NCI-H748 treated with DMSO at 0.1 percent for 48 hours (cell line): ENCODE measurements around the gene KRTAP20-4.

ENCODE experiments used
- DNase-seq: peaks from one replicate; lab custom pipeline; 2025; lab: John Stamatoyannopoulos, UW

The KRTAP20-4 gene

GRCh38 chr21:30620522-30620921 is at the start of gene KRTAP20-4:
Gene KRTAP20-4, plus strand, starts transcription at chr21:30620627.
- no peak for DNase-seq

GRCh38 chr21:30577766-30578165 is 42.7 kb upstream of the KRTAP20-4 start:
- no peak for DNase-seq

GRCh38 chr21:30579346-30579745 is 41.1 kb upstream of the KRTAP20-4 start:
- no peak for DNase-seq

GRCh38 chr21:30580132-30580531 is 40.3 kb upstream of the KRTAP20-4 start:
- DNase-seq, result no peak

GRCh38 chr21:30582870-30583269 is 37.6 kb upstream of the KRTAP20-4 start:
- no peak for DNase-seq

DNA sequence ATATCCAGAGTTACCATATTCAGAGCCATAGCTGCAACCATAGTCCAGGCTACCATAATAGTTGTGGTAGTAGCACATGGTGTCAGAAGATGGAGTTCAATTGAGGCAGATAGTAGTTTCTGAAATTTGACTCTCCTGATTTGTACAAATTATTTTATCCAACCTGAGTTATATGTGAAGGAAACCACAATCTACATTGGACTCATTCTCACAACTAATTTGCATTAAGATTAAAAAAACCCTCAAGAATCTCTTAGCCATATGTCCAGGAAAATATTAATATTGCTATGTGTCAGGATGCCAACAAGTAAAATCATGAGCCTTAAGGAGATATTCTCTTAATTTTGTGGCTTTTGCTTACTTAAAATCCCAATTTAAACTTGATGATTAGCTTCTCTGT is 30.1 kb upstream of the KRTAP20-4 start, which contains the start of gene KRTAP22-2:
Gene KRTAP22-2 (minus strand): TSS at position 101 of the 400 bp plus-strand sequence.
- no peak for DNase-seq

- no peak for DNase-seq
Measured at GRCh38 chr21:30592140-30592539, 28.3 kb upstream of the KRTAP20-4 start, which contains the start of gene KRTAP6-3. Gene KRTAP6-3, plus strand, starts transcription at chr21:30592440. Its CDS starts 6 bp downstream, at chr21:30592446.

- no peak for DNase-seq
Measured at GRCh38 chr21:30598802-30599201, 21.6 kb upstream of the KRTAP20-4 start, which contains the start of gene KRTAP6-2. Gene KRTAP6-2, minus strand, starts transcription at chr21:30598902. Its CDS starts 28 bp downstream, at chr21:30598874.

DNA sequence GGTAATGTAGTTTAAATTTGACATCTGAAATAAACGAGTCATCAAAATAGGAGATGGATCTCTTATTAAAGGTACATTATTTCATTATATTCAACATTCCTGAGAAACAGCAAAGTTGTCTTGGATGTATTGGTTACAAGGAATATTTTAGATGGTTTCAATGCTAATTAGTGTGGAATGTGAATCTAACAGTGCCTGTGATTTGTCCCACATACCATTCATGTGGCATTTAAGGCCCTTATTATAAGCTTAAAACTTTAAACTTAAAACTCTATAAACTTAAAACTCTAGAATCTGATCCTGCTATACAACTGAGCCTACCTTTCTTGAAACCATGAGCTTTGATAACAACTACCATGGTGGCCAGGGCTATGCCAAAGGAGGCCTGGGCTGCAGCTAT is 19.6 kb upstream of the KRTAP20-4 start, which contains the start of gene KRTAP22-1:
Gene KRTAP22-1 (plus strand): TSS at position 301 of the 400 bp plus-strand sequence.
- DNase-seq, result no peak

DNA sequence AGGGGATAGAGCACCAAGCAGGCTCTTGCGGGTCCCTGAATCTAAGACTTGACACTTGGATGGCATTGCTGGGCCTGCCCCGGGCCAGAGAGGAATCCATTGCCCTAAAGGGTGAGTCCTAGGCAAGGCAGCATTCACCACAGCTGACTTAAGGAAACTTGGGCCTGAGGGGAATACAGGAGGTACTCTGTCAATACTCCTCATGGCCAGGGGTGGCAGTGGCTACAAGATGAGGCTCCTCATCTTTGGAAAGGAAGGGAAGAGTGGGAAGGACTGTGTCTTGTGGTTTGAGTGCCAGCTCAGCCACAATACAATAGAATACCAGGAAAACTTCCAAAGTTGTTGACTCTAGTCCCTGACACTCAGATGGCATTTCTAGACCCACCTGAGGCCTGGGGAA is 14.5 kb upstream of the KRTAP20-4 start:
- no peak for DNase-seq

GRCh38 chr21:30612132-30612531 is 8.3 kb upstream of the KRTAP20-4 start:
- no peak for DNase-seq

- no peak for DNase-seq
Measured at GRCh38 chr21:30613836-30614235, 6.6 kb upstream of the KRTAP20-4 start, which contains the start of gene KRTAP6-1. Gene KRTAP6-1, minus strand, starts transcription at chr21:30613930. Its CDS starts 26 bp downstream, at chr21:30613904.

DNA sequence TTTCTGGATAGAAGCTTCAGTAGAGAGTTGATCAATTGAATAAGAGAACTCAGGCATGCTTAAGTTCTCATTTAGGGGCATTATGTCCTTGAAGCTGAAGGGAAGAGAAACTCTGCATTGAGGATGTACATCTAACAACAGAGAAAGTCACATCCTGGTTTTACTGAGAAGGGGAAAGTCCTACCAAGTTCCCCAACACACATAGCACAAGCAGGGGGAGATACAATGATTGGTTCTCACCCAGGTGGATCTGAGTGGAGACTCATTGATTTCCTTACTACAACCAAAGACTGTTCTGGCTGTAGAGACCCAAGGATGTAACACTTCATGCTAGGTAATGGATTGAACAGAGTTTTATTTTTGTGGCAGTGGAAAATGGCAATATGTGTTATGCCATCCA is 5.2 kb upstream of the KRTAP20-4 start:
- DNase-seq, result no peak

DNA sequence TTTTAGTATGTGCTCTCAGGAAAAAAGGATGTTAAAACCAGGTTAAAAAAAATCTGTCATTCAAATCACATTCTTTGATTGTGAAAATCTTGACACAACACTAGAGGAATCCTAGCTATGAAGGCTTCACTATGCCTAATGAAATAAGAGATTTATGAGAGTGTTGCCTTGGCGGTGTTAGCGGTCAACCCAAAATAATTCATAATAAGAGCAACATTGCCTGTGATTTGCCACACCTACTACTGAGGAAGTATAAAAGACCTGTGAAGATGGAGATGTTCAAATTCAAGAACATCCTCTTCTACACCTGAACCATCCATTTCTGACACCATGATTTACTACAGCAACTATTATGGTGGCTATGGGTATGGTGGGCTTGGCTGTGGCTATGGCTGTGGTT is 4.3 kb upstream of the KRTAP20-4 start, which contains the start of gene KRTAP20-1:
Gene KRTAP20-1 (plus strand): TSS at position 301 of the 400 bp plus-strand sequence. CDS start 30 bp downstream, at position 331.
- no peak for DNase-seq

- no peak for DNase-seq
Measured at GRCh38 chr21:30620080-30620479, 347 bp upstream of the KRTAP20-4 start.

- no peak for DNase-seq
Measured at GRCh38 chr21:30623362-30623761, 2.9 kb downstream of the KRTAP20-4 start.

DNA sequence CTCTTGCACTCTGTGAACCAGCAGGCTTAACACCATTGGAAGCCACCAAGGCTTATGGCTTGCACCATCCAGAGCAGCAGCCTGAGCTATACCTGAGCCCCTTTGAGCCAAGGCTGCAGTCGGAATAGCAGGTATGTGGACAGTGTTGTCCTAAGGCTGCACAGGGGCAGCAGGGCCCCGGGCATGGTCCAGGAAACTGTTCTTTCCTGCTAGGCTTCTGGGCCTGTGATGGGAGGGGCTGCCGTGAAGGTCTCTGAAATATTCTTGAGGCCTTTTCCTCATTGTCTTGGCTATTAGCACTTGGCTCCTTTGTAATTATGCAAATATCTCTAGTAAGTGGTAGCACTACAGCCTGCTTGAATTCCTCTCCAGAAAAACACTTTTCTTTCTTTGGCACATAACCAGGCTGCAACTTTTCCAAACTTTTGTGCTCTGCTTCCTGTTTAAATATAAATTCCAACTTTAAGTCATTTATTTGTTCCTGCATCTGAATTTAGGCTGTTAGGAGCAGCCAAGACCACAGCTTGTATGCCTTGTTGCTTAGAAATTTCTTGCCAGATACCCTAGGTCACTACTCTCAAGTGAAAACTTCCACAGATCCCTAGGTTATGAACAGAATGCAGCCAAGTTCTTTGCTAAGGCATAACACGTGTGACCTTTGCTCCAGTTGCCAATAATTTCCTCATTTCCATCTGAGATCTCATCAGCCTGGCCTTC is 5.2 kb downstream of the KRTAP20-4 start:
- no peak for DNase-seq

GRCh38 chr21:30628109-30628508 is 7.7 kb downstream of the KRTAP20-4 start:
- no peak for DNase-seq

GRCh38 chr21:30629200-30629599 is 8.8 kb downstream of the KRTAP20-4 start:
- DNase-seq, result no peak

DNA sequence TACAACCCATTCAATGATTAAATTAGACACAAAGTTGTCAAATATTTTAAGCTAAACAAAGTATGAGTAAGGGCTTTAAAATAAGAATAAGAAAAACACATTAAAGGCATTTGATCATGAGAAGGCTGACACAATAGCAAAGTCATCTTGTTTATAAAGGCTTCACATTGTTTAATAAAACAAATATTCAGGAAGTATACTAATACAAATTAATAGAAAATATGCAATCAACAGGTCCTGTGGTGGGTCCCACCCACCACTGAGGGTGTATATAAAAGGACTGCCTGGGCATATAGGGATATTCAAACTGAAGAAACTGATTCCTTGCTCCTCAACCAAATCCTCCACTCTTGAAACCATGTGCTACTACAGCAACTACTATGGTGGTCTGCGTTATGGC is 14.5 kb downstream of the KRTAP20-4 start, which contains the start of gene KRTAP20-2:
Gene KRTAP20-2 (plus strand): TSS at position 301 of the 400 bp plus-strand sequence. CDS start 58 bp downstream, at position 359.
- no peak for DNase-seq

DNA sequence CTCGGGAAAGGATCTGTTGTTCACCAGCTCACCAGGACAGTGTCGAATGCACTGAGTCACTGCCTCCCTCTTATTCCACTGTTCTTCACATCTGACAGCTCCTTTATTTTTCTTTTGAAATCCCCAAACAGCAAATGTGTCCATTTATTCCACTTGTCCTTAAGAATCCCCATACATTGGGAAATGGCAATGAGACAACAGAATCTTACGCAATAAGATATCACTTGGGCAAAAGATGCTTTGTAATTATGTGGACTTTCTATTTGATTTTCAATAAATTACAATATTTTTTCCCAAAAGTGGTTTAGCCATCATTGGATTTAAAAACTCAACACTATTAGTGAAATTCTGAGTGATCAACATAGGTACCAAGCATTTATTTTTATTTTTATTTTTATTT is 18.3 kb downstream of the KRTAP20-4 start:
- DNase-seq, result no peak

DNA sequence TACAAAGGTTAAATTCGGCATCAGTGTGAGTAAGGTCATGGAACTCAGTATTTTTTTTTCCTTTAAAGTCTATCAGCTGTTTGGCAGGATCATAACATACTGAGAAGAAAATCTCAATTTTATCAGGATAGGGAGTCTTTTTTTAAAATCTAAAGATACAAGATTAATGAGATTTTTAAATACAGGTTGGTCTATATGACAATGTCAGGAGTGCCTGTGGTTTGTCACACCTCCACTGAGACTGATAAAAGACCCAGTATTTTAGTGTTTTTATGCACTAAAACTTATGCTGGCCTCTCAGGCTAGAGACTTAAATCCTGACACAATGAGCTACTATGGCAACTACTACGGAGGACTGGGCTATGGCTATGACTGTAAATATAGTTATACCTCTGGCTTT is 22.1 kb downstream of the KRTAP20-4 start, which contains the start of gene KRTAP20-3:
Gene KRTAP20-3 (plus strand): TSS at position 301 of the 400 bp plus-strand sequence.
- DNase-seq, result no peak

DNA sequence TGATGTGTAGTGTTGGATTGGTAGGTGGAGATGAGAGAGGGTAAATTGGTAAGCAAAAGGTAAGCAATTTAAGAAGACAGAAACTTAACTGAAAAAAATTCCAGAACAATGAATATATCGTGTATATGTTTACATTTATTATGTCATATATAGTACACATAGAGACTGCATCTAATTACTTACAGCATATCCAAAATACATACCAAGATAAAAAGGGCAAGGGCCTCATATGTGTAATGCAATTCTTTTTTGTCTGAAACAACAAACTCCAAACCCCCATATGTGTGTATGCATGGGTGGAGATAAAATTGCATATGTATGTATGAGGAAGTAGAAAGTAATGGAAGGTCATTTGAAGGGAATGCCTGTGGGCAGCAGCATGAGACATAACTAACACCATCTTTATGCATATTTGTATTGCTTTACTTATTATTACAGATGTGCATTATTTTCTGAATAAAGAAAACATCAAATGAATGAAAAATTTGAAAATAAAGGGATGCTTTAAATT is 26.5 kb downstream of the KRTAP20-4 start:
- DNase-seq, result no peak
